ENCODE results near the gene OPCML.

Gene OPCML

GRCh38 chr11:132457445-132457844 lies 1074.9 kb downstream of the OPCML start:
- no peaks in the 10 kb centered on the region for H3K79me2 ChIP-seq (ENCODE audit: insufficient read depth, low read depth)
- H2AFZ ChIP-seq (ENCODE audit: low read depth): no peak overlapping the region
- H3K27me3 ChIP-seq (ENCODE audit: insufficient read depth, low read depth): no peaks in the 10 kb centered on the region
- H3K36me3 ChIP-seq (ENCODE audit: insufficient read depth): no peaks in the 10 kb centered on the region
- no peaks in the 10 kb centered on the region for H4K20me1 ChIP-seq (ENCODE audit: insufficient read depth)
- H3K4me1 ChIP-seq (ENCODE audit: low read depth, poor library complexity, severe bottlenecking): no peaks in the 10 kb centered on the region
- no peak overlapping the region for H3K4me2 ChIP-seq
- no peak overlapping the region for H3K4me3 ChIP-seq (IDR thresholded peaks at IDR 0.05; ENCODE audit: insufficient read depth, low read depth, low read length)
- TF ChIP-seq CTCF (conservative IDR thresholded peaks at IDR 0.05; ENCODE audit: low read depth, low read length): no peak
- H3K27ac ChIP-seq: no peak overlapping the region
- no peak overlapping the region for H3K9ac ChIP-seq

- Histone ChIP-seq H3K4me3 (IDR thresholded peaks at IDR 0.05; ENCODE audit: insufficient read depth, low read depth, low read length) (no peak overlapping the region), H3K4me2 (no peak overlapping the region), H2AFZ (ENCODE audit: low read depth) (no peak overlapping the region), H4K20me1 (ENCODE audit: insufficient read depth) (no peaks in the 10 kb centered on the region), H3K36me3 (ENCODE audit: insufficient read depth) (no peaks in the 10 kb centered on the region), H3K27me3 (ENCODE audit: insufficient read depth, low read depth) (no peaks in the 10 kb centered on the region), H3K79me2 (ENCODE audit: insufficient read depth, low read depth) (no peaks in the 10 kb centered on the region), H3K4me1 (ENCODE audit: low read depth, poor library complexity, severe bottlenecking) (no peaks in the 10 kb centered on the region), H3K9ac (no peak overlapping the region), H3K27ac (no peak overlapping the region)
- TF ChIP-seq CTCF (conservative IDR thresholded peaks at IDR 0.05; ENCODE audit: low read depth, low read length): no peak
Measured at GRCh38 chr11:132456751-132457328, 1075.5 kb downstream of the OPCML start.

GRCh38 chr11:132455044-132455443 lies 1077.3 kb downstream of the OPCML start:
- no peak for TF ChIP-seq CTCF (conservative IDR thresholded peaks at IDR 0.05; ENCODE audit: low read depth, low read length)
- Histone ChIP-seq H3K4me1 (ENCODE audit: low read depth, poor library complexity, severe bottlenecking) (no peaks in the 10 kb centered on the region), H4K20me1 (ENCODE audit: insufficient read depth) (no peaks in the 10 kb centered on the region), H3K79me2 (ENCODE audit: insufficient read depth, low read depth) (no peaks in the 10 kb centered on the region), H2AFZ (ENCODE audit: low read depth) (no peak overlapping the region), H3K4me3 (IDR thresholded peaks at IDR 0.05; ENCODE audit: insufficient read depth, low read depth, low read length) (no peak overlapping the region), H3K27ac (no peak overlapping the region), H3K4me2 (no peak overlapping the region), H3K27me3 (ENCODE audit: insufficient read depth, low read depth) (no peaks in the 10 kb centered on the region), H3K9ac (no peak overlapping the region), H3K36me3 (ENCODE audit: insufficient read depth) (no peaks in the 10 kb centered on the region)

- Histone ChIP-seq H3K79me2 (ENCODE audit: insufficient read depth, low read depth) (no peaks in the 10 kb centered on the region), H2AFZ (ENCODE audit: low read depth) (no peak overlapping the region), H3K9ac (no peak overlapping the region), H3K4me1 (ENCODE audit: low read depth, poor library complexity, severe bottlenecking) (no peaks in the 10 kb centered on the region), H3K27me3 (ENCODE audit: insufficient read depth, low read depth) (no peaks in the 10 kb centered on the region), H3K27ac (no peak overlapping the region), H4K20me1 (ENCODE audit: insufficient read depth) (no peaks in the 10 kb centered on the region), H3K4me3 (IDR thresholded peaks at IDR 0.05; ENCODE audit: insufficient read depth, low read depth, low read length) (no peak overlapping the region), H3K4me2 (no peak overlapping the region), H3K36me3 (ENCODE audit: insufficient read depth) (no peaks in the 10 kb centered on the region)
- TF ChIP-seq CTCF (conservative IDR thresholded peaks at IDR 0.05; ENCODE audit: low read depth, low read length): no peak
Measured at GRCh38 chr11:132453406-132453805, 1078.9 kb downstream of the OPCML start.

All from KMS-11 (cell line).